ENCODE results near the gene AMBP. TPM values are rescaled to one million over a fixed set of nuclear protein-coding genes. Genes with fewer than 3 reads are reported as not detected.

AMBP gene
- total RNA-seq, 1 donor from 2014 or later = not detected

- peaks cover 3% of the 10 kb centered on the region for H3K4me1 Mint-ChIP-seq
- H3K27ac ChIP-seq = no peak overlapping the region
These were observed 46.8 kb upstream of the AMBP start for GRCh38 chr9:114124666-114125475.

GRCh38 chr9:114124138-114124537 is 46.0 kb upstream of the AMBP start:
- no peak for DNase-seq (ENCODE audit: low spot score)
- Mint-ChIP-seq H3K36me3 (no peaks in the 10 kb centered on the region), H3K4me3 (no peak overlapping the region), H3K27ac (peak overlapping the region; percentile 64), H3K27me3 (ENCODE audit: insufficient read depth, low read depth) (peaks cover 4% of the 10 kb centered on the region), H3K9me3 (no peaks in the 10 kb centered on the region), H3K4me1 (peaks cover 3% of the 10 kb centered on the region)
- no peaks in the 10 kb centered on the region for H3K79me2 ChIP-seq (ENCODE audit: low read depth)
- H3K27ac ChIP-seq = no peak overlapping the region
- TF ChIP-seq EZH2 (IDR thresholded peaks at IDR 0.05) (no peak), EZH2phosphoT487 (IDR thresholded peaks at IDR 0.05) (no peak), CTCF (IDR thresholded peaks at IDR 0.05) (no peak)
- H4K20me1 ChIP-seq (ENCODE audit: low read depth) = no peaks in the 10 kb centered on the region
- H3K27me3 ChIP-seq = no peaks in the 10 kb centered on the region
- H3K9me3 ChIP-seq (ENCODE audit: low read depth) = no peaks in the 10 kb centered on the region
- H3K4me3 ChIP-seq = no peak overlapping the region
- H3F3A ChIP-seq (ENCODE audit: low read depth) = no peaks in the 10 kb centered on the region
- no peaks in the 10 kb centered on the region for H3K36me3 ChIP-seq
- H3K9ac ChIP-seq = no peak overlapping the region
- peaks cover 13% of the 10 kb centered on the region for H3K4me1 ChIP-seq
- peak overlapping the region; percentile 47 for H3K4me2 ChIP-seq
- H2AFZ ChIP-seq (replicated peaks) = peak overlapping the region; percentile 79

More at GRCh38 chr9:114124666-114125475, 46.8 kb upstream of the AMBP start:
- Histone ChIP-seq H4K20me1 (ENCODE audit: low read depth) (no peaks in the 10 kb centered on the region), H3K4me2 (peak overlapping the region; percentile 47), H3K9me3 (ENCODE audit: low read depth) (no peaks in the 10 kb centered on the region), H3K27me3 (no peaks in the 10 kb centered on the region), H3K79me2 (ENCODE audit: low read depth) (no peaks in the 10 kb centered on the region), H3F3A (ENCODE audit: low read depth) (no peaks in the 10 kb centered on the region), H3K9ac (no peak overlapping the region), H3K36me3 (no peaks in the 10 kb centered on the region), H3K4me1 (peaks cover 13% of the 10 kb centered on the region), H2AFZ (replicated peaks) (peak overlapping the region; percentile 79), H3K4me3 (no peak overlapping the region)
- no peaks in the 10 kb centered on the region for H3K36me3 Mint-ChIP-seq
- H3K27me3 Mint-ChIP-seq (ENCODE audit: insufficient read depth, low read depth) = peaks cover 4% of the 10 kb centered on the region
- TF ChIP-seq EZH2phosphoT487 (IDR thresholded peaks at IDR 0.05) = no peak
- TF ChIP-seq CTCF (IDR thresholded peaks at IDR 0.05) = no peak
- no peak for TF ChIP-seq EZH2 (IDR thresholded peaks at IDR 0.05)
- DNase-seq (ENCODE audit: low spot score) = no peak
- H3K9me3 Mint-ChIP-seq = no peaks in the 10 kb centered on the region
- peak overlapping the region; percentile 64 for H3K27ac Mint-ChIP-seq
- no peak overlapping the region for H3K4me3 Mint-ChIP-seq

- Histone ChIP-seq H3K4me2 (no peak overlapping the region), H2AFZ (replicated peaks) (no peak overlapping the region), H3K36me3 (no peaks in the 10 kb centered on the region), H3K4me3 (no peak overlapping the region), H4K20me1 (ENCODE audit: low read depth) (no peaks in the 10 kb centered on the region), H3K27me3 (no peaks in the 10 kb centered on the region), H3F3A (ENCODE audit: low read depth) (no peaks in the 10 kb centered on the region), H3K79me2 (ENCODE audit: low read depth) (no peaks in the 10 kb centered on the region), H3K9me3 (ENCODE audit: low read depth) (no peaks in the 10 kb centered on the region), H3K4me1 (peaks cover 15% of the 10 kb centered on the region), H3K27ac (no peak overlapping the region), H3K9ac (no peak overlapping the region)
- no peak for TF ChIP-seq CTCF (IDR thresholded peaks at IDR 0.05)
- no peak for TF ChIP-seq EZH2phosphoT487 (IDR thresholded peaks at IDR 0.05)
- TF ChIP-seq EZH2 (IDR thresholded peaks at IDR 0.05) = no peak
- DNase-seq (ENCODE audit: low spot score) = no peak
- H3K27ac Mint-ChIP-seq = peak overlapping the region; percentile 51
- H3K4me3 Mint-ChIP-seq = no peak overlapping the region
- H3K4me1 Mint-ChIP-seq = peaks cover 9% of the 10 kb centered on the region
- no peaks in the 10 kb centered on the region for H3K36me3 Mint-ChIP-seq
- H3K9me3 Mint-ChIP-seq = no peaks in the 10 kb centered on the region
- peaks cover 4% of the 10 kb centered on the region for H3K27me3 Mint-ChIP-seq (ENCODE audit: insufficient read depth, low read depth)
These were observed 45.2 kb upstream of the AMBP start for GRCh38 chr9:114123031-114123977.

All from neural progenitor cell (in vitro differentiated cells).